Activated naive CD4-positive, alpha-beta T cell treated with anti-CD3 and anti-CD28 coated beads, Interleukin-2, amount 50 U/mL, for 24 hours (primary cell): Measurements from ENCODE around the gene ABCB11.

Source experiments
- H3K27ac Mint-ChIP-seq: one replicate; pipeline ENCODE4 v1.8.0; 2021; ENCODE audit warnings: mild to moderate bottlenecking, mixed read lengths
- H3K27me3 Mint-ChIP-seq: one replicate; pipeline ENCODE4 v1.8.0; 2021; ENCODE audit warnings: mixed read lengths
- H3K36me3 Mint-ChIP-seq: one replicate; pipeline ENCODE4 v1.8.0; 2021; ENCODE audit warnings: mixed read lengths
- H3K4me1 Mint-ChIP-seq: one replicate; pipeline ENCODE4 v1.8.0; 2021; ENCODE audit warnings: mixed read lengths
- H3K4me3 Mint-ChIP-seq: one replicate; pipeline ENCODE4 v1.8.0; 2021; ENCODE audit warnings: mild to moderate bottlenecking, mixed read lengths
- H3K9me3 Mint-ChIP-seq: one replicate; pipeline ENCODE4 v1.8.0; 2021; ENCODE audit warnings: mixed read lengths

ABCB11 gene

DNA sequence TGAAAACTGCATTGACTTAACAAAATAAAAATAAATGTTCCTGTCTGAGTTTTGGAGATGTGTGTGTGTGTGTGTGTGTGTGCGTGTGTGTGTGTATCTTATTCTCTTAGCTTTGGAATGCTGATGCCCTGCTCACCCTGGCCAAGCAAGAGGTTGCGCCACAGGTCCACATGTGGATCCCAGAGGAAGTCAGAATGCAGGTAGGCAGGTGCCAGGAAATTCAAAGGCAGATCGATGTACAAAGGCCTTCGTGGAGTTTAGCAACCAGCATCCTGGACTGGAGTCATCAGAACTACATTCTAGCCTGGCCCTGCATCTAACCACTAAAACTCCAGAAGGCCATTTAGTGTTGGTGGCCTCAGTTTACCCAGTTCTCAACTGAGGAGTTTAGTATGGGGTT lies 117.6 kb downstream of the ABCB11 start:
- H3K27me3 Mint-ChIP-seq: peaks cover 8% of the 10 kb centered on the region
- H3K4me3 Mint-ChIP-seq: no peak overlapping the region
- no peaks in the 10 kb centered on the region for H3K36me3 Mint-ChIP-seq
- H3K4me1 Mint-ChIP-seq: peaks cover 5% of the 10 kb centered on the region
- H3K27ac Mint-ChIP-seq: no peak overlapping the region
- no peaks in the 10 kb centered on the region for H3K9me3 Mint-ChIP-seq

DNA sequence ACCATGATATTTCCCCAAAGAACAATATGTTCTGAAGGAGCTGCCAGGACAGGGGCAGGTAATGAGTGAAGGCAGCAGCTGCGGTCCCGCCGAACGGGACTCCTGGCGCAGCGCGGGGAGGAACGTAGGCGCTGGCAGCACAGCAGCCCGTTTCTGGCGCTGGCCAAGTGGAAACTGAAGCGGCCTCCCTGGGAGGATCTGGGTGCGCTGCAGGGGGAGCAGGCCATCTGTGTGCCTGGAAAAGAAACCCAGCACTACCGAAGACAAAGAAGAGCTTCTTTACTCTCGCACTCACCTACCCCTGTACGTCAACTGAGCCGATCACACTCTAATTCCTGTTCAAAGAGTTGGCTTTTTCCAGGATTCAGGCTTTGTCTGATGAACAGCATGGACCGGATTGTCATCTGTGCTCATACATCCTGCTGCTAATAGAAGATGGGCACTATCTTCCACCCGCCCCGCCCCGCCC lies 118.2 kb downstream of the ABCB11 start:
- no peaks in the 10 kb centered on the region for H3K9me3 Mint-ChIP-seq
- no peak overlapping the region for H3K27ac Mint-ChIP-seq
- H3K36me3 Mint-ChIP-seq: no peaks in the 10 kb centered on the region
- peaks cover 5% of the 10 kb centered on the region for H3K4me1 Mint-ChIP-seq
- peaks cover 8% of the 10 kb centered on the region for H3K27me3 Mint-ChIP-seq
- no peak overlapping the region for H3K4me3 Mint-ChIP-seq

DNA sequence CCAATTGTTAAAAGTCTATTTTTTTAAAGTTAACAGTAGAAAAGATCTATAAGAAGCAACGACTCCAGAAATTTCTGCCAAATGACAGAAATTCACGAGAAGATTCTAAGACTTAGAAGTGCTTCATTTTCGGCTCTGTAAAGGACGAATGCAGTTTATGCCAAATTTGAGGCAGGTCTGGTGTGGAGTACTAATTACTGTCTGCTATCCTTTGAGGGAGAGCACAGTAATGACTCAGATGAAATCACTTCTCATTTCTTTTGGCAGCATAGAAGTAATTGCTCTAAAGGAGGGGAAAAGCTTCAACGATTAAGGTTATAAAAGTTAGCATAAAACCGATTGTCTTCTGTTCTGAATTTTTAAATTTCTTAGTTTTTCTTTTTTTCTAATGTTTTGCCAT lies 118.7 kb downstream of the ABCB11 start:
- Mint-ChIP-seq H3K27ac (no peak overlapping the region), H3K27me3 (peaks cover 8% of the 10 kb centered on the region), H3K4me1 (peaks cover 5% of the 10 kb centered on the region), H3K36me3 (no peaks in the 10 kb centered on the region), H3K9me3 (no peaks in the 10 kb centered on the region), H3K4me3 (no peak overlapping the region)

GRCh38 chr2:168910330-168910729 lies 120.8 kb downstream of the ABCB11 start:
- Mint-ChIP-seq H3K27me3 (peaks cover 11% of the 10 kb centered on the region), H3K4me1 (peaks cover 5% of the 10 kb centered on the region), H3K9me3 (no peaks in the 10 kb centered on the region), H3K36me3 (no peaks in the 10 kb centered on the region), H3K27ac (no peak overlapping the region), H3K4me3 (no peak overlapping the region)

- Mint-ChIP-seq H3K36me3 (no peaks in the 10 kb centered on the region), H3K27ac (no peak overlapping the region), H3K4me3 (no peak overlapping the region), H3K4me1 (peaks cover 5% of the 10 kb centered on the region), H3K27me3 (peaks cover 11% of the 10 kb centered on the region), H3K9me3 (no peaks in the 10 kb centered on the region)
These were observed 123.0 kb downstream of the ABCB11 start for GRCh38 chr2:168907940-168908662.

- Mint-ChIP-seq H3K27ac (no peak overlapping the region), H3K9me3 (no peaks in the 10 kb centered on the region), H3K27me3 (peaks cover 12% of the 10 kb centered on the region), H3K4me3 (no peak overlapping the region), H3K36me3 (no peaks in the 10 kb centered on the region), H3K4me1 (no peaks in the 10 kb centered on the region)
These were observed 126.8 kb downstream of the ABCB11 start for GRCh38 chr2:168904358-168904757.

- no peak overlapping the region for H3K27ac Mint-ChIP-seq
- no peaks in the 10 kb centered on the region for H3K4me1 Mint-ChIP-seq
- no peaks in the 10 kb centered on the region for H3K36me3 Mint-ChIP-seq
- H3K9me3 Mint-ChIP-seq: no peaks in the 10 kb centered on the region
- peaks cover 12% of the 10 kb centered on the region for H3K27me3 Mint-ChIP-seq
- no peak overlapping the region for H3K4me3 Mint-ChIP-seq
These were observed 127.2 kb downstream of the ABCB11 start for GRCh38 chr2:168903888-168904287.

- Mint-ChIP-seq H3K9me3 (no peaks in the 10 kb centered on the region), H3K27me3 (peaks cover 8% of the 10 kb centered on the region), H3K4me3 (no peak within 1 kb of the TSS), H3K4me1 (no peaks in the 10 kb centered on the region), H3K27ac (no peak within 1 kb of the TSS), H3K36me3 (no peaks in the 10 kb centered on the region)
These were observed 130.1 kb downstream of the ABCB11 start, which contains the start of gene G6PC2 for GRCh38 chr2:168901003-168901402. G6PC2 (plus strand) TSS chr2:168901291; CDS start chr2:168901332, 41 bp downstream.

- Mint-ChIP-seq H3K27me3 (peaks cover 4% of the 10 kb centered on the region), H3K27ac (no peak overlapping the region), H3K36me3 (no peaks in the 10 kb centered on the region), H3K9me3 (no peaks in the 10 kb centered on the region), H3K4me3 (no peak overlapping the region), H3K4me1 (no peaks in the 10 kb centered on the region)
These were observed 133.7 kb downstream of the ABCB11 start for GRCh38 chr2:168897449-168897848.

DNA sequence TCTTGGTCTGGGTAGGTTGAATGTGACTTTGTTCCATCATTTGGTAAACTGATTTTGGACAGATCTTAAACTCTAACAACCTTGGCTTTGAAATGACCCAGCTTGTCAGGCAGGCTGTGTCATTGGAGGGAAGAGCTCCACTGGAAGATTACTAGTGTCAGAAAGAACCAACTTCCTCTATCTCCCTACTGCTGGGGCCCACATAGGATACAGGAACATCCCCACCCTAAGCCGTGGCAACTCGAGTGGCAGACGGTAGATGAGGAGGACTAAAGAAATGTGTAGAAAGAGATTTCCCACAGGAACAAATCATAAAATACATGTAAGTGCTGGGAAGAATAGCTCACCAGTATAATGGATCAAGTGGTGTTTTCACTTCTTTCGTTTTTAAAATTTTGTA lies 134.3 kb downstream of the ABCB11 start:
- no peaks in the 10 kb centered on the region for H3K36me3 Mint-ChIP-seq
- no peaks in the 10 kb centered on the region for H3K4me1 Mint-ChIP-seq
- H3K27me3 Mint-ChIP-seq: peaks cover 3% of the 10 kb centered on the region
- no peak overlapping the region for H3K4me3 Mint-ChIP-seq
- H3K9me3 Mint-ChIP-seq: no peaks in the 10 kb centered on the region
- H3K27ac Mint-ChIP-seq: no peak overlapping the region

DNA sequence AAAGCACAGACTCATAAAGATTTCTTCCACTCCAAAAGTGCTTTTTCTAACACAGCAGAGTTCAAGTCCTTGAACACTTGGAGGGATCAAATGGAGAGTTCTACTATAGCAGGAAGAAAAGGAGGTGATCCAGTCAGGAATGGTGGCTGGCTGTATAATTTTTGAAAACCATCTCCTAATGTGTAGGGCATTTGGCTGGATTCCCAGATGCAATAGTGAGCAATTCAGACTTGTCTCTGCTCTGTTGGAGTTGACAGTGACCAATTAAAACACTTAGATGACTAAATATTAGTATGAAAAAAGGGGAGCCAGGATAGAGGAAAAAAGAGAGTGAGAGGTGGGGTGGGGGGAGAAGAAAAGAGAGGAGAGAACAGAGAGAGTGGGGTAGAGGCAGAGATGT lies 135.4 kb downstream of the ABCB11 start:
- Mint-ChIP-seq H3K36me3 (no peaks in the 10 kb centered on the region), H3K4me3 (no peak overlapping the region), H3K27me3 (no peaks in the 10 kb centered on the region), H3K9me3 (no peaks in the 10 kb centered on the region), H3K27ac (no peak overlapping the region), H3K4me1 (peaks cover 1% of the 10 kb centered on the region)

GRCh38 chr2:168894720-168895119 lies 136.4 kb downstream of the ABCB11 start:
- Mint-ChIP-seq H3K27ac (no peak overlapping the region), H3K27me3 (peaks cover 2% of the 10 kb centered on the region), H3K36me3 (no peaks in the 10 kb centered on the region), H3K4me3 (no peak overlapping the region), H3K9me3 (no peaks in the 10 kb centered on the region), H3K4me1 (peaks cover 12% of the 10 kb centered on the region)

DNA sequence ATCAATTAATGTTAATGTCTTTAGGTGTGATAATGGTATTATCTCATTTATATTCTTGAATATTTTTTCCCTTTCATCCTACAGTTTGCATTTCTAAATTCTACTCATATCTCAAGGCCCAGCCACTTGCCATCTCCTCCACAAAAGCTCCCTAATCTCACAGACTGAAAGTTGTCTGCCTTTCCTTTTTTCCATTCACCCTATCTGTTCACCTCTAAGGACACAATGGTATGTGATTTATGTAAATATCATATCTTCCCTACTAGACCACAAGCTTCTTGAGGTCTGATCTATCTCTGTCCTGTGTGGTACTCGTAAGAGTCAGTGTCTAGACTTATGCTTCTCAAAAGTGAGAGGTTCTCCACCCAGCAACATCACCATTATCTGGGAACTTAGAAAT lies 137.0 kb downstream of the ABCB11 start:
- H3K9me3 Mint-ChIP-seq: no peaks in the 10 kb centered on the region
- H3K36me3 Mint-ChIP-seq: no peaks in the 10 kb centered on the region
- no peak overlapping the region for H3K4me3 Mint-ChIP-seq
- H3K27me3 Mint-ChIP-seq: peaks cover 2% of the 10 kb centered on the region
- peaks cover 12% of the 10 kb centered on the region for H3K4me1 Mint-ChIP-seq
- no peak overlapping the region for H3K27ac Mint-ChIP-seq

GRCh38 chr2:168892327-168892726 lies 138.8 kb downstream of the ABCB11 start:
- Mint-ChIP-seq H3K36me3 (no peaks in the 10 kb centered on the region), H3K4me1 (peaks cover 12% of the 10 kb centered on the region), H3K27ac (no peak overlapping the region), H3K9me3 (no peaks in the 10 kb centered on the region), H3K4me3 (no peak overlapping the region), H3K27me3 (peaks cover 2% of the 10 kb centered on the region)

DNA sequence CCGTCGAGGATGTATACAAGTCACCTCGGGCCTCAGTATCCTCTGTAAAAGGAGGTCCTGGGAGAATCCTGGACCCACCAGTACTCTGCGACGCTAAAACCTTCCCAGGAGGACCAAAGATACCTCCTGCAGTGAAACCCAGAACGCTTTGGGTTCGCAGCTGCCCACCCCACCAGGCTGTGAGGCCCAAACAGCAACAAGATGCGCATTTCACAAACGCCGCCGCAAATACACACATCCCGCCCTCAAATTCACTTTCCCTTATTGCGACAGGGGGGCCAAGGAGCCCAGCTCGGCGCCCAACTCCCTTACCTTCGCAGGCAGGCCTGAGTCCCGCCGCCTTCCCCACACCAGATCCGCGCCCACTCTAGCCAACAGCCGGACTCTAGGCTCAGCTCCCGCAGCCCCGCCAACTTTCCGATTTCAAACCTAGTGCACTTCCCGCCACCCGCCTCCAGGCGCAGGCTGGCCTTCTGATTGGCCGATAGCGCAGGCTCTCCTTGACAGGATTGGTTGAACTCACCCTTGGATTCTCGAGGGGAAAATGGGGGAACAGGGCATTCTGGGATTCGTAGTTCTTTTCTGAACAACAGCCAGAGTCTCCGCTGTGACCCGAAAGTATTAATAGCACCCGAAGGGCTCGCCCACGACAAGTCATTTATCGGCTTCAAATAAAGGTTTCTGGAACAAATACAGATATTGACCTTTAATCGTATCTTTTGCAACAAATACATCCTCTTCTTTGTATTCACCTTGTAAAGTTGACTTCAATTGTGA lies 140.9 kb downstream of the ABCB11 start, which contains the start of gene SPC25:
TSS of gene SPC25 (minus strand) at position 425 of the 777 bp plus-strand sequence. CDS start 911 bp downstream, outside the sequence.
- Mint-ChIP-seq H3K9me3 (no peaks in the 10 kb centered on the region), H3K36me3 (no peaks in the 10 kb centered on the region), H3K4me3 (peak within 1 kb of the TSS; percentile 99), H3K4me1 (peaks cover 12% of the 10 kb centered on the region), H3K27me3 (peaks cover 2% of the 10 kb centered on the region), H3K27ac (peak within 1 kb of the TSS; percentile 76)

DNA sequence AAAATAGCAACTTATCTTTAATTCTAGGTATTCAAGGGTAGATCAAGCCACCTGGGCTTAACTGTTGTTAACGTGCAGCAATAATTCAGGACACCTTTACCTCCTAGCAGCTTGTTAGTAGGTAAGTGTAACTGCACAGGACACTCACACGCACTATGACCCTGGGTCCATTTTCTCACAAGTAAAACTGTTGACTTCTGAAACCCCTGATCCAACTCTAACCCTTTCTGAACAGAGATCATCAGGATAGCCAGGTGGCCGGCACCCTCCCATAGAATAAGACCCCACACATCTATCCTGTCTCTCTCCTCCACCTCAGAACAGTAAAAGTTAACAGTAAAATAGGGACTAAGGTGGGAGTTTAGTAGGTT lies 141.5 kb downstream of the ABCB11 start:
- no peak overlapping the region for H3K27ac Mint-ChIP-seq

More for the DNA sequence above, 141.5 kb downstream of the ABCB11 start:
- peaks cover 2% of the 10 kb centered on the region for H3K27me3 Mint-ChIP-seq
- H3K4me3 Mint-ChIP-seq: peak overlapping the region; percentile 99
- peaks cover 12% of the 10 kb centered on the region for H3K4me1 Mint-ChIP-seq
- no peaks in the 10 kb centered on the region for H3K36me3 Mint-ChIP-seq
- no peaks in the 10 kb centered on the region for H3K9me3 Mint-ChIP-seq
